K562 (cell line): ENCODE results near the gene RABL6. TPM values are rescaled to one million over a fixed set of nuclear protein-coding genes. Genes with fewer than 3 reads are reported as not detected.

ENCODE experiments used
- FOXJ2 ChIP-seq: fragments of 200-800 bp; sonication (Bioruptor generic); IDR thresholded peaks from 2 replicates; pipeline ENCODE4 v1.6.1; 2016; ENCODE audit warnings: missing genetic modification characterization, missing compliant biosample characterization
- HNRNPL ChIP-seq: fragments of 200-400 bp; formaldehyde crosslinking; IDR thresholded peaks from 2 replicates; pipeline ENCODE4 v1.6.1; 2017; ENCODE audit warnings: low read depth, mild to moderate bottlenecking, low read length
- SP1 ChIP-seq: sonication (generic); formaldehyde crosslinking; IDR thresholded peaks from 2 replicates; pipeline ENCODE4 v1.8.1; 2022; ENCODE audit warnings: mild to moderate bottlenecking, missing genetic modification reagents
- VEZF1 ChIP-seq: fragments of 200-800 bp; sonication (Bioruptor generic); IDR thresholded peaks from 2 replicates; pipeline ENCODE4 v1.6.1; 2017; ENCODE audit warnings: missing genetic modification characterization, missing compliant biosample characterization
- polyA plus RNA-seq, 8 experiments: library from polyadenylated mRNA; depleted of rRNA in 4 of 8; stranded (reverse) in 5 of 8; unstranded in 3 of 8; fragments of >200 nt; fragmentation: Nextera tagmentation in 2 of 8; fragmentation: Illumina TruSeq in 1 of 8; extraction: Ambion mirVana in 2 of 8; extraction: Trizol in 1 of 8; gene quantifications; 2 replicates each; pipeline versions ENCODE4 v1.2.1 to v1.2.3, GENCODE V29; 2011 to 2014; ENCODE audit warnings: inconsistent platforms in 1 of 8, missing spikeins in 1 of 8
- total RNA-seq, 7 experiments: library from RNA; depleted of rRNA in 6 of 7; stranded (reverse); fragments of >200 nt in 6 of 7; fragmentation: Illumina TruSeq in 2 of 7; extraction: Trizol in 2 of 7; gene quantifications; 2 replicates each; pipeline versions ENCODE4 v1.2.1 to v1.2.3, GENCODE V29; 2011 to 2021; ENCODE audit warnings: low replicate concordance in 1 of 7
- TF ChIP-seq, protein P1 (sequence below), 3 experiments: IDR thresholded peaks in 2 of 3; conservative IDR thresholded peaks in 1 of 3; 2 replicates each; pipeline ENCODE4 v1.5.1; 2011 to 2012; ENCODE audit warnings: low read length in 3 of 3, mild to moderate bottlenecking in 3 of 3, control low read depth in 2 of 3, improper control_type of control experiment in 1 of 3, inconsistent platforms in 1 of 3, low read depth in 1 of 3, mixed read lengths in 1 of 3, moderate library complexity in 1 of 3; ENCODE audit not compliant: insufficient read depth in 2 of 3

RABL6 gene
- total and polyA plus RNA-seq, 9 of the 15 experiments (the other 6 are each of a cell fraction or from before 2014, with no cell fraction given): 5.6 to 181 (median 84.5) TPM

DNA sequence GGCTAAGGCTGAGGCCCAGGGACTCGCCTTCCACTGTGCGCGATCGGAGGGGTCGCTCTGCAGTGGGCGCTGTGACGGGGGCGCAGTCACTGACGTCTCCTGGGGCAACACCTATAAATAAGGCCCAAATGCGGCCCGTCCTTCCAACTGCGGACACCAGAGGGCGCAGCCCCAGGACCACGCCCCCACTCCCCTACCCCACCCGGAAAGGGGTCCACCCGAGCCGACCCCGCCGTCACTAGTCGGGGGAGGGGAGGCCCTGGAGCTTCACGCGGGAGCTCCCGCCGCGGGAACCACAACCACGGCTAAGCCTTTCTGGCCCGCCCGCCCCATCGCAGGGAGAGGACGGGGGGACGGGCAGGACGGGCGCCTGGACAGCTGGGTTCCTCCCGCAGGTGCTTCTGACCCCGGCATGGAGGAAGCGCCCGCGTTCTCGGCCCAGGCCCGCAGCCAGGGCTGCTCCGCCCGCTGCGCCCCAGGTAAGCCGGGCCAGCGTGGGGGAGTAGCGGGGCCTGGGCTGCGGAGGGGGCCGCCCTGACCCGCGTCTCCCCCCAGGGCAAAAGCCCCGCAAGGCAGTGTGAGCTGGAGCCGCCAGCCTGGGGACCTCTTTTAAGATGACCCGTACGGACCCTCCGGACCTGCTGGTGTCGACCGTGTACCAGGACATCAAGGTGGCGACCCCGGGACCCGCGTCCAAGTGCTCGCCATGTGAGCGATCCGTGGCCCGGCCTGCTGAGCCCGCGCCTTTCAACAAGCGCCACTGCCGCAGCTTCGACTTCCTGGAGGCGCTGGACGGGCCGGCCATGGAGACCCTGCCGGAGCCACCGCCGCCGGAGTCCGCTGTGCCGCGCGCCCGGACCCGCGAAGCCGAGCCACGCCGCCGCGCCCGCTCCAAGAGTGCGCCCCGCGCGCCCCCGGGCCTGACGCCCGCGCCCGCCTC, 36.3 kb downstream of the RABL6 start (continued):
- peak; percentile 31; the same call in 1 of the 2 replicates for TF ChIP-seq VEZF1 (CRISPR knock-in tag)
- peak; percentile 68 for TF ChIP-seq SP1 (CRISPR knock-in tag)
- TF ChIP-seq HNRNPL: 0 out of 2 replicates have a peak, but pooled peaks have one; percentile 70
- TF ChIP-seq, protein P1, sequence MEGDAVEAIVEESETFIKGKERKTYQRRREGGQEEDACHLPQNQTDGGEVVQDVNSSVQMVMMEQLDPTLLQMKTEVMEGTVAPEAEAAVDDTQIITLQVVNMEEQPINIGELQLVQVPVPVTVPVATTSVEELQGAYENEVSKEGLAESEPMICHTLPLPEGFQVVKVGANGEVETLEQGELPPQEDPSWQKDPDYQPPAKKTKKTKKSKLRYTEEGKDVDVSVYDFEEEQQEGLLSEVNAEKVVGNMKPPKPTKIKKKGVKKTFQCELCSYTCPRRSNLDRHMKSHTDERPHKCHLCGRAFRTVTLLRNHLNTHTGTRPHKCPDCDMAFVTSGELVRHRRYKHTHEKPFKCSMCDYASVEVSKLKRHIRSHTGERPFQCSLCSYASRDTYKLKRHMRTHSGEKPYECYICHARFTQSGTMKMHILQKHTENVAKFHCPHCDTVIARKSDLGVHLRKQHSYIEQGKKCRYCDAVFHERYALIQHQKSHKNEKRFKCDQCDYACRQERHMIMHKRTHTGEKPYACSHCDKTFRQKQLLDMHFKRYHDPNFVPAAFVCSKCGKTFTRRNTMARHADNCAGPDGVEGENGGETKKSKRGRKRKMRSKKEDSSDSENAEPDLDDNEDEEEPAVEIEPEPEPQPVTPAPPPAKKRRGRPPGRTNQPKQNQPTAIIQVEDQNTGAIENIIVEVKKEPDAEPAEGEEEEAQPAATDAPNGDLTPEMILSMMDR (IDR thresholded peaks at IDR 0.05 in 2 of 3, conservative IDR thresholded peaks at IDR 0.05 in 1 of 3; ENCODE audit: insufficient read depth in 2 of 3, low read depth in 1 of 3, low read length in 3 of 3): peak; percentile 36 to 62 (median 53); a peak in 5 of 6 replicates
- TF ChIP-seq FOXJ2 (tag): peak; percentile 34; the same call in 1 of the 2 replicates
